Omental fat pad (tissue), 4 donors: Measurements from ENCODE around the gene RCAN1. TPM values are rescaled to one million over a fixed set of nuclear protein-coding genes. Genes with fewer than 3 reads are reported as not detected.

Experiments used
- ATAC-seq: fragments of 150-250 bp; one replicate; pipeline ENCODE4 v1.9.1; 2016; ENCODE audit warnings: mild to moderate bottlenecking, moderate library complexity; ENCODE audit not compliant: low FRiP score
- DNase-seq: peaks from one replicate; pipeline ENCODE4 v3.0.0-alpha.2; 2019; ENCODE audit warnings: low spot score
- CTCF ChIP-seq, 3 donors: fragments of 450-650 bp; IDR thresholded peaks; one replicate each; pipeline ENCODE4 v1.5.1; 2016 to 2017; ENCODE audit warnings: antibody characterized with exemption in 3 of 3, mild to moderate bottlenecking in 3 of 3, moderate library complexity in 2 of 3
- total RNA-seq, 4 donors: library from RNA; depleted of rRNA; stranded (reverse); fragments of >200 nt; gene quantifications; one replicate each; pipeline ENCODE4 v1.1.0, GENCODE V29; 2016

The RCAN1 gene
- 10 to 100 TPM; 62.6 to 73.5 (median 68.7) TPM for total RNA-seq

- DNase-seq = peak; percentile 52
- TF ChIP-seq CTCF (IDR thresholded peaks at IDR 0.05) = no peak
- peak; percentile 93 for ATAC-seq
Measured at GRCh38 chr21:34614628-34615486, at the start of gene RCAN1. Gene RCAN1 (minus strand): TSS chr21:34615113. CDS start chr21:34615011, 102 bp downstream.

GRCh38 chr21:34661848-34662247 is 46.9 kb upstream of the RCAN1 start:
- ATAC-seq = no peak
- no peak for TF ChIP-seq CTCF (IDR thresholded peaks at IDR 0.05)
- DNase-seq = no peak

GRCh38 chr21:34653522-34653921 is 38.6 kb upstream of the RCAN1 start:
- no peak for TF ChIP-seq CTCF (IDR thresholded peaks at IDR 0.05)
- DNase-seq (no peak), ATAC-seq (no peak)

GRCh38 chr21:34651642-34652041 is 36.7 kb upstream of the RCAN1 start:
- no peak for ATAC-seq
- DNase-seq = no peak
- no peak for TF ChIP-seq CTCF (IDR thresholded peaks at IDR 0.05)

- DNase-seq = no peak
- no peak for TF ChIP-seq CTCF (IDR thresholded peaks at IDR 0.05)
- ATAC-seq = no peak
Measured at GRCh38 chr21:34650861-34651431, 36.0 kb upstream of the RCAN1 start.

- ATAC-seq (no peak), DNase-seq (no peak)
- no peak for TF ChIP-seq CTCF (IDR thresholded peaks at IDR 0.05)
Measured at GRCh38 chr21:34649400-34649799, 34.5 kb upstream of the RCAN1 start.
